Measurements from ENCODE around the gene CXCR3. TPM values are rescaled to one million over a fixed set of nuclear protein-coding genes. Genes with fewer than 3 reads are reported as not detected.

The CXCR3 gene
- not detected in 2 replicates for total RNA-seq

GRCh38 chrX:71618303-71618721, at the start of gene CXCR3:
Gene CXCR3, minus strand, starts transcription at chrX:71618511. Its CDS starts 62 bp downstream, at chrX:71618449.

GRCh38 chrX:71667328-71668247, 49.3 kb upstream of the CXCR3 start, which contains the start of gene LOC101059915:
Gene LOC101059915, plus strand, starts transcription at chrX:71667546.

GRCh38 chrX:71578253-71579135, 39.8 kb downstream of the CXCR3 start, which contains the start of gene GCNA:
Gene GCNA, plus strand, starts transcription at chrX:71578437. Its CDS starts 2,385 bp downstream, at chrX:71580822.

Other genes starting within 250 kb of the CXCR3 start
- gene OGT, start 85.4 kb downstream of the CXCR3 start, total RNA-seq, result 31.8 and 33.1 TPM in 2 replicates
- 0.25 and 1.3 TPM in 2 replicates for gene GCNA, start 40.1 kb downstream of the CXCR3 start, total RNA-seq
- not detected in 2 replicates for gene CXorf49, start 99.8 kb upstream of the CXCR3 start, total RNA-seq
- not detected in 2 replicates for gene CXorf49B, start 144.8 kb upstream of the CXCR3 start, total RNA-seq

All from mammary microvascular endothelial cell (primary cell).